ENCODE data around the gene MOB3B.
"Not testable (repeated sequence)": the region's sequence is repeated elsewhere in the genome, so short reads cannot be mapped to it uniquely, and the experiment has no call there.

MOB3B gene

GRCh38 chr9:27473111-27473529, 56.5 kb downstream of the MOB3B start:
- no peak for DNase-seq

GRCh38 chr9:27472195-27472594, 57.4 kb downstream of the MOB3B start:
- DNase-seq = no peak

DNA sequence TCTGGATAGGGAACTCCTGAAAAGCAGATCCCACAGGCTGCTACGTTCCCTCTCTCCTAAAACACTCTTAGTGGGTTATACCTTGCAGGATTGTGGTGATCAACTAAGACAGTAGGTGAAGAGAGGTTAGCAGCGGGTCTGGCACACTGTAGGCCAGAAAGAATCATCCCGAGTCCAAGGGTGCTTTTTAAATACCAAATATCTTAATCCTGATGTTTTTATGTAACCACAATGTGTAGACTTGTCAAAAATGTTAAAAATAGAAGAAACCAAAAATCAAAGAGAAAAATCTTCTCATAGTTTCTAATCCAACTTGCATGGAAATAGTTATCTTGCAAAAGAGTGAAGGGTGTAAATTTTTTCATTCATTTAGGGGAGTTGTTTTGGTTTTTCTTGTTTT, 57.8 kb downstream of the MOB3B start:
- DNase-seq = no peak

GRCh38 chr9:27471366-27471765, 58.2 kb downstream of the MOB3B start:
- no peak for DNase-seq

GRCh38 chr9:27470291-27470856, 59.2 kb downstream of the MOB3B start:
- DNase-seq = no peak

DNA sequence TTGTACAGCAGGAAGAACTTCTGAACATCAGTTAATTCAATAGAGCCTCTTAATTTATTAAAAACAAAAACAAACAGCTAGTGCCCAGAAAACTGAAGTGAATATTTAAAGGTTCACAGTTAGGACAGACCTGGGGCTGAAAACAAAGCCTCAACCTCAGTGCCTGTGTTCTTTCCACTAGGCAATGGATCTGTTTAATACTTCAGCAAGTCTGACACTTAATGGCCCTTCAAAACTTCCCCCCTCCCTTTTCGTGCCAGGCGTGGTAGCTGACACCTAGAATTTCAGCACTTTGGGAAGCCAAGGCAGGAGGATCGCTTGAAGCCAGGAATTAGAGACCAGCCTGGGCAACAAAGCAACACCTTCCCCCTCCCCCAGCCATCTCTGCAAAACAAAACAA, 60.1 kb downstream of the MOB3B start:
- DNase-seq = no peak

GRCh38 chr9:27468462-27469110, 61.0 kb downstream of the MOB3B start:
- no peak for DNase-seq

DNA sequence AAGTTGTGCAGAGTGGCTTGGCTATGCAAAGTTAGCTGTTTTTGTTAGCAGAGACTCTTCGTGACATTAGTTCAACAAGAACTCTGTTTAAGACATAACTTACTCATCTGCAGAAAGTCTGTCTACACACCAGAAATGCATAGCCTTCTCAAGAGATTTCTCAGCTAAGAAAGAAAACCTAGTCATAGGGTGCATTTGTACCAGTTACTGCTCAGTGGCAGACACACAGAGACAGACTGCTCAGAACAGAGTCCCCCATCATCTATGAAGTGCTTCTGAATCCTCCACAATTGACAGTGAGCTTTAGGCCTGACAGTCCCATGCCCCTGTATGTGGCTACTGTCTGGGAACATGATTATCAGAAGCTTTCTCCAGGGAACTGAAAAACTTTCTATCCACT, 61.6 kb downstream of the MOB3B start:
- no peak for DNase-seq

DNA sequence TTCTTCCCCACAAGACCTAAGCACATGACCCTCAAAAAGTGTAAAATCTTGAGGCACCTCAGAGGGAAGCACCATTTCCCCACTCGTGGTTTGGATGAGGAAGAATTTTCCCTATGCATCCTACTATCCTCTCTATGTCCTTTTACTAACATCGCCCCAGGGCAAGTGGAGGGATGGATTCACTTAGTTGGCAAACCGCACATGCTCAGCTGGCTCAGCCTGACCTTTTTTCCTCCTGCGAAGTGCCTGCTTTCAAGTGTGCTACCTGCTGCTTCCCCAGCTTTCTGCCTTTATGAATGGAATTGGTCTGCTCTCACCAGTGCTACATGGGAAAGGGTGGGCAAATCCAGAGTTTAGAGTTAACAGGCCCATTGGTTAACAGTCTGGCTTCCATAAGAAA, 62.1 kb downstream of the MOB3B start:
- DNase-seq = no peak

- not testable (repeated sequence) for DNase-seq
Observed at GRCh38 chr9:27466516-27466915, 63.1 kb downstream of the MOB3B start.

- not testable (repeated sequence) for DNase-seq
Observed at GRCh38 chr9:27464950-27465349, 64.7 kb downstream of the MOB3B start.

GRCh38 chr9:27462846-27463245, 66.8 kb downstream of the MOB3B start:
- DNase-seq = no peak

DNA sequence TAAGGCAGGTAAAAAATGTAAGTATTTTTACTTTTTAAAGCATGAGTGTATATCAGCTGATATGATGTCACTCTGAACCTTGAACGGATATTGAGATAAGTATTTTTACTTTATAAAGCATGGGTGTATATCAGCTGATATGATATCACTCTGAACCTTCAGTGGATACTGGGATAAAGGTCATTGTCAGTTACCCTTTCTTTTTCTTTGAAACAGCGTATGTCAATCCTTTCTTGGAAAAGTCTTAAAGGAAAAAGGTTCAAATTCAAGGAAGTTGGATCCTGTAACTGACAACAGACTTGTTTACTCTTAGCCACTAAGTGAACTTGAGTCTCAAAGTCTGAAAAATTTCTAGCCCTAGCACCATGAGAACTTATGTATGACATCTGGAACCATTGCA, 67.2 kb downstream of the MOB3B start:
- no peak for DNase-seq

DNA sequence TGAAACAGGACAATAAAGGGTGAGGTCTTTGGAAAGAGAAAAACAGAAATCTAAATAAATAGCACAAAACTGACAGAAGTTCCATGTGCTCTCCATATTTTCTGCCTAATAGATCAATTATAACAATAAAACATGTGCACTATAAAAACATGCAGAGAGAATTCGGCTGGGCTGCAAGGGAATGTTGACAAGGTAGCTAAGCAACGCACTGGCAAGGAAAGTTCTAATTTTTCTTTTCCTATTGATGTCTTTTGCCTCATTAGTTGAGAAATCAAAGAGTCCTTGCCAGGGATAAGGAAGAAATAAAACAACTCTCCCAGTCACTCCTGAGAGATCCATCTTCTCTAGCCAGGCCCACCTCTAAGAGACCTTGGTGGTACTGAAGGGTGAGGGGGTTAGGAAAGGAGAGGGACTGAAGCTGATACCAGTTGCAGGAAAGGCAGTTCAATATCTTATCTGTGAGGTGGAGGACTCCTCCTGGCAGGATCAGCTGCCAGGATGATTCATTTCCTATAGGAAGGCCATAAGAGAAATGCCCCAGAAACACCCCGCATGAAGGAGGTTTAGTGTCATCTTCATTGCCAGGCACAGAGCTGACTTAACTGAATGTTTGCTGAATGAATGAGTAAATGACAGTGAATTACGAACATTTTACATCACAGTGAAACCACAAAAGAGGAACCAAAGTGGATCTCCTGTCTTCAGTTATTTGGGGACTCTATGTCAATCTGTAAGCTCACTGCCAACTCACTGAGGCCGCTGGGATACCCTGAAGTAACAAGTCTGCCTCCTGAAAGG, 69.2 kb downstream of the MOB3B start:
- no peak for DNase-seq

GRCh38 chr9:27457445-27457844, 72.2 kb downstream of the MOB3B start:
- no peak for DNase-seq

- DNase-seq = no peak
Observed at GRCh38 chr9:27453860-27454553, 75.6 kb downstream of the MOB3B start.

DNA sequence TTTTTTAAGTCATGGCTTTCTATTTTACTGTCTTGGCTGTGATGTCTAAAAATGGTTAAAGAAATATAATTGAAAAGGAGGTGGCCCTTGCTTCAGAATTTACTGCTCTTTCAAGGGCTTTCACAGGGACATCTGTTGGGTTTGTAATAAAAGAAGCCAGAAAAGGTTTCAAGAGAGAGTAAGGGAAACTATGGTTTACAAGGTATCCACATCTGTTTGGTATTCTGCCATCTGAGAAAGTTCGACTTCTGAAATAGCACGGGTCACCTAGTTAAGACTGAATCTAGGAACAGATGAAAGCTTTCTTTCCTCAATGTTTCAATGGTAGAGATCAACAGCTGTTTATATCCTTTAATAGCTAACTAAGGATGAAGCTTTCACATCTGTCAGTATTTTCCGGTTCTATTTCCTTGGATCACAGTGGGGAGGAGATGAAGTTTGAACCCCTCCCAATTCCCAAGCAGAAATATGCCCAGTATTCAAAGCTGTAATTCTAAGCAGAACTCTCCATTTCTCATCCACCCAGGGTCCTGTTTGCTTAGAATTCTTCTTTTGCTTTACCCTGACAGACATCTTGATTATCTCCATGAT, 78.3 kb downstream of the MOB3B start:
- no peak for DNase-seq

- no peak for DNase-seq
Observed at GRCh38 chr9:27450752-27451151, 78.9 kb downstream of the MOB3B start.

DNA sequence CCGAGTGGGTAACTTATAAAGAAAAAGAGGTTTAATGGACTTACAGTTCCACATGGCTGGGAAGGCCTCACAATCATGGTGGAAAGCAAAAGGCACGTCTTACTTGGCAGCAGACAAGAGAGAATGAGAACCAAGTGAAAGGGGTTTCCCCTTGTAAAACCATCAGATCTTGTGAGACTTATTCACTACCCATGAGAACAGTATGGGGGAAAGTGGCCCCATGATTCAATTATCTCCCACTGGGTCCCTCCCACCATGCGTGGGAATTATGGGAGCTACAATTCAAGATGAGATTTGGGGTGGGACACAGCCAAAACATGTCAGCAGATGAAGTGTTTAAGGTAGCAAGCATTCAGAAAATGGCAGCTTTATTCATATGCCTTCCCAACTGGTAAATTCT, 81.3 kb downstream of the MOB3B start:
- not testable (repeated sequence) for DNase-seq

GRCh38 chr9:27447031-27447683, 82.5 kb downstream of the MOB3B start:
- no peak for DNase-seq

DNA sequence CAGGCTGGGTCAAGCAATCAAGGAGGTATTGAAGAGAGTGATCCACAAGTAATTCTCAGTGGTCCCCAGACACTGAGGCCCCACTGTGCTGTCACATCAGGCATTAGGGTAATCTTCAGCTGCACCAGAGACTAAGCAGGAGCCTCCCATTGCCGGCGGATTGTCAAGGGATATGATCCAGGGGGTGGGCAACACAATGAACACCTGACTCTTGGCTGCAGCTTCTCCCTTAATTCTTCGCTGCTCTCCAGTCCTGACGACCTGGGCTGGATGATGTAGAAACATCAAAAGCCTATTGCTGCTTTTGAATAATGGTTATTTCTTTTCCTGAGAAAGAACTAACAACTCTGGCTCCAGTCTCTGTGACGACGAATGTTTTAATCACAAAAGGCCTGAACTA, 83.9 kb downstream of the MOB3B start:
- DNase-seq = no peak

DNA sequence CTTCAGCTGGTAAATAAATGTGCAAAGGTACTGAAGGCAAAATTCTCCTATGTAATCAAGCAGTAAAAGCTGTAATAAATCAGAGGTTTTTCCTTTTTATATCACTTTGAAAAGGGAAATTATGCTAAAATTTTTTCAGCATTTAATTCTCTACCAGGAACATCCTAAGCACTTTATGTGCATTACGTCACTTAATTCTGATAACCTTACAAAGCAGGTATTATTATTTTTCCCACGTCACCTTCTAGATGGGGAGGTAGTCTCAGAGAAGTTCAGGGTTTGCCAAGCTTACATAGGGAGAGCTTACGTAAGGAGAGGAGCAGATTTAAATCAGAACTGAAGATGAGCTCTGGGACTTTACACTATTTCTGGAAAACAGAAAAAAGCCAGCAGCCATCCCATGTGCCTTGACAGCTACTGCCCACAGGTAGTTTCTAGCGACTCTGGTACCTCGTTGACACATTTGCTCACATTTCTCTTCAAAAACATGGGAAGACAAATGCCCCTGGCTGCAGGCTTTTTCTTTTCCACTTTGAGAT, 84.5 kb downstream of the MOB3B start:
- DNase-seq = no peak
